ENCODE measurements around the gene SLC16A4. TPM values are rescaled to one million over a fixed set of nuclear protein-coding genes. Genes with fewer than 3 reads are reported as not detected.

Gene SLC16A4
- total and polyA plus RNA-seq, 10 of the 15 experiments (the other 5 are each of a cell fraction or from before 2014, with no cell fraction given), result 0.13 to 2.2 (median 0.26) TPM; not detected in 1

GRCh38 chr1:110328274-110328673 is 62.6 kb downstream of the SLC16A4 start:
- Histone ChIP-seq H3K4me3 (no peak overlapping the region), H3K27me3 (replicated peaks in 1 of 2; ENCODE audit: control insufficient read depth in 2 of 2, insufficient read depth in 2 of 2, low read length in 1 of 2) (no peaks in the 10 kb centered on the region), H3K9me3 (replicated peaks; ENCODE audit: control insufficient read depth, insufficient read depth, low read length) (no peaks in the 10 kb centered on the region), H2AFZ (ENCODE audit: control insufficient read depth, low read depth, low read length) (no peak overlapping the region), H3K4me1 (ENCODE audit: control insufficient read depth, insufficient read depth, low read length) (no peaks in the 10 kb centered on the region), H3K9ac (ENCODE audit: control insufficient read depth, insufficient read depth, low read length) (no peak overlapping the region), H4K20me1 (ENCODE audit: control insufficient read depth, insufficient read depth) (no peaks in the 10 kb centered on the region), H3K79me2 (ENCODE audit: control insufficient read depth, insufficient read depth, low read length) (no peaks in the 10 kb centered on the region), H3K27ac (ENCODE audit: control insufficient read depth, insufficient read depth) (no peak overlapping the region), H3K4me2 (ENCODE audit: control insufficient read depth, insufficient read depth) (no peak overlapping the region), H3K36me3 (ENCODE audit: control insufficient read depth in 2 of 2, insufficient read depth in 2 of 2, low read length in 1 of 2) (no peaks in the 10 kb centered on the region)
- no TSS peak for BruUV-seq (replicated peaks)
- SMC1A ChIA-PET (ENCODE audit: uncharacterized antibody, unreplicated experiment), result interaction anchor here (0.9 to 1.5 kb wide), 3 partner anchors 9 to 125 kb away, joined by 4 to 5 read pairs (median 4); no protein-coding TSS in a partner anchor
- POLR2A ChIA-PET, result no interaction called here
- FAIRE-seq, result no peak
- CTCF ChIA-PET, result interaction anchor here (1.2 to 2.2 kb wide), 2 partner anchors 84 to 121 kb away, joined by 4 to 5 read pairs; no protein-coding TSS in a partner anchor
- TF ChIP-seq IRF3 (IDR thresholded peaks at IDR 0.05) (no peak), TBL1XR1 (IDR thresholded peaks at IDR 0.05; ENCODE audit: low read depth, low read length) (no peak), HSF1 (IDR thresholded peaks at IDR 0.05; ENCODE audit: low read depth, low read length) (no peak), BCLAF1 (IDR thresholded peaks at IDR 0.05) (no peak), TARDBP (IDR thresholded peaks at IDR 0.05; ENCODE audit: borderline replicate concordance) (no peak), CUX1 (IDR thresholded peaks at IDR 0.05; ENCODE audit: insufficient replicate concordance, low read depth, low read length) (no peak), PAX8 (IDR thresholded peaks at IDR 0.05) (no peak), KLF5 (IDR thresholded peaks at IDR 0.05; ENCODE audit: partially characterized antibody) (no peak), CREM (IDR thresholded peaks at IDR 0.05; ENCODE audit: low read depth) (no peak)
- RAD21 ChIA-PET (ENCODE audit: unreplicated experiment), result no interaction called here
- in situ Hi-C loops (cut with MboI) (no loop called here), intact Hi-C loops (cut with micrococcal nuclease; ENCODE audit: unreplicated experiment) (no loop called here)
- no peak for ATAC-seq
- DNase-seq (ENCODE audit: low read depth, low spot score), result no peak
